Progenitor cell of endocrine pancreas (in vitro differentiated cells): ENCODE measurements around the gene SLC13A4. TPM values are rescaled to one million over a fixed set of nuclear protein-coding genes. Genes with fewer than 3 reads are reported as not detected.

ENCODE experiments used
- DNase-seq: peaks from one replicate; pipeline ENCODE4 v3.0.0; 2021; ENCODE audit warnings: low spot score; ENCODE audit not compliant: unreplicated experiment
- H3K27ac Mint-ChIP-seq: 2 replicates; pipeline ENCODE4 v1.8.0; 2021; ENCODE audit warnings: mild to moderate bottlenecking, moderate library complexity, mixed read lengths
- H3K27me3 Mint-ChIP-seq: 2 replicates; pipeline ENCODE4 v1.8.0; 2021; ENCODE audit warnings: mixed read lengths
- H3K36me3 Mint-ChIP-seq: 2 replicates; pipeline ENCODE4 v1.8.0; 2022; ENCODE audit warnings: mixed read lengths; ENCODE audit not compliant: insufficient read depth
- H3K4me1 Mint-ChIP-seq: 2 replicates; pipeline ENCODE4 v1.8.0; 2021; ENCODE audit warnings: low read depth, mixed read lengths
- H3K4me3 Mint-ChIP-seq: 2 replicates; pipeline ENCODE4 v1.8.0; 2021; ENCODE audit warnings: low read depth, mild to moderate bottlenecking, moderate library complexity, mixed read lengths
- H3K9me3 Mint-ChIP-seq: 2 replicates; pipeline ENCODE4 v1.8.0; 2021; ENCODE audit warnings: low read depth, mixed read lengths
- total RNA-seq: library from RNA; stranded (reverse); gene quantifications from 2 replicates; pipeline ENCODE4 v1.2.1, GENCODE V29; 2021
- TF ChIP-seq, protein P1 (sequence below): fragments of 200-600 bp; sonication (generic); IDR thresholded peaks from one replicate; pipeline ENCODE4 v1.5.0; 2021; ENCODE audit warnings: antibody characterized with exemption, mild to moderate bottlenecking; ENCODE audit not compliant: unreplicated experiment

The SLC13A4 gene
- total RNA-seq, 1 donor from 2014 or later: 0.22 TPM

- TF ChIP-seq, protein P1, sequence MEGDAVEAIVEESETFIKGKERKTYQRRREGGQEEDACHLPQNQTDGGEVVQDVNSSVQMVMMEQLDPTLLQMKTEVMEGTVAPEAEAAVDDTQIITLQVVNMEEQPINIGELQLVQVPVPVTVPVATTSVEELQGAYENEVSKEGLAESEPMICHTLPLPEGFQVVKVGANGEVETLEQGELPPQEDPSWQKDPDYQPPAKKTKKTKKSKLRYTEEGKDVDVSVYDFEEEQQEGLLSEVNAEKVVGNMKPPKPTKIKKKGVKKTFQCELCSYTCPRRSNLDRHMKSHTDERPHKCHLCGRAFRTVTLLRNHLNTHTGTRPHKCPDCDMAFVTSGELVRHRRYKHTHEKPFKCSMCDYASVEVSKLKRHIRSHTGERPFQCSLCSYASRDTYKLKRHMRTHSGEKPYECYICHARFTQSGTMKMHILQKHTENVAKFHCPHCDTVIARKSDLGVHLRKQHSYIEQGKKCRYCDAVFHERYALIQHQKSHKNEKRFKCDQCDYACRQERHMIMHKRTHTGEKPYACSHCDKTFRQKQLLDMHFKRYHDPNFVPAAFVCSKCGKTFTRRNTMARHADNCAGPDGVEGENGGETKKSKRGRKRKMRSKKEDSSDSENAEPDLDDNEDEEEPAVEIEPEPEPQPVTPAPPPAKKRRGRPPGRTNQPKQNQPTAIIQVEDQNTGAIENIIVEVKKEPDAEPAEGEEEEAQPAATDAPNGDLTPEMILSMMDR: no peak
- Mint-ChIP-seq H3K27ac (no peak overlapping the region), H3K4me3 (no peak overlapping the region), H3K4me1 (peaks cover 6% of the 10 kb centered on the region), H3K27me3 (no peaks in the 10 kb centered on the region), H3K36me3 (peaks cover 4% of the 10 kb centered on the region), H3K9me3 (no peaks in the 10 kb centered on the region)
- DNase-seq: no peak
These were observed 77.0 kb downstream of the SLC13A4 start for GRCh38 chr7:135650831-135651573.

- Mint-ChIP-seq H3K9me3 (no peaks in the 10 kb centered on the region), H3K4me1 (peaks cover 4% of the 10 kb centered on the region), H3K4me3 (no peak overlapping the region), H3K27ac (no peak overlapping the region), H3K36me3 (peaks cover 7% of the 10 kb centered on the region), H3K27me3 (no peaks in the 10 kb centered on the region)
- TF ChIP-seq, protein P1: no peak
- DNase-seq: no peak
These were observed 79.8 kb downstream of the SLC13A4 start for GRCh38 chr7:135648235-135648634.

DNA sequence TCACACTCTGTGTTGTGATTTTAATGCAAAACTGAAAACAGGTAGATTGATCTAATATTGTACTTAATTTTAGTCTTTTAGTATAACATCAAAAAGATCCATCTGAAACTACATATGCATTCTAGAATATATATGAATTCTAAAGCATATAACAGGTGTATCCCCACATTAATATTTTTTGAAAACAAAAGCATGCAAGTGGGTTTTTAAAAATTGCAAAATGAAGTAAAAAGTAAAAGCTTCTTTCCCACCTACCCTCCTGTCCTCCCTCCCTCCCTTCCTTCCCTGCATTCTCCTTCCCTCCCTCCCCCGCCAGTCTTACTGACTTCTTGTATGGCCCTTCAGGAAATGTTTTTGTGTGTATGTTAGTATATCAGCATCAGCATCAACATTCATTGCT lies 80.2 kb downstream of the SLC13A4 start:
- no peak for DNase-seq
- H3K27me3 Mint-ChIP-seq: no peaks in the 10 kb centered on the region
- TF ChIP-seq, protein P1: no peak
- H3K4me1 Mint-ChIP-seq: no peaks in the 10 kb centered on the region
- no peak overlapping the region for H3K27ac Mint-ChIP-seq
- peaks cover 7% of the 10 kb centered on the region for H3K36me3 Mint-ChIP-seq
- H3K4me3 Mint-ChIP-seq: no peak overlapping the region
- no peaks in the 10 kb centered on the region for H3K9me3 Mint-ChIP-seq

DNA sequence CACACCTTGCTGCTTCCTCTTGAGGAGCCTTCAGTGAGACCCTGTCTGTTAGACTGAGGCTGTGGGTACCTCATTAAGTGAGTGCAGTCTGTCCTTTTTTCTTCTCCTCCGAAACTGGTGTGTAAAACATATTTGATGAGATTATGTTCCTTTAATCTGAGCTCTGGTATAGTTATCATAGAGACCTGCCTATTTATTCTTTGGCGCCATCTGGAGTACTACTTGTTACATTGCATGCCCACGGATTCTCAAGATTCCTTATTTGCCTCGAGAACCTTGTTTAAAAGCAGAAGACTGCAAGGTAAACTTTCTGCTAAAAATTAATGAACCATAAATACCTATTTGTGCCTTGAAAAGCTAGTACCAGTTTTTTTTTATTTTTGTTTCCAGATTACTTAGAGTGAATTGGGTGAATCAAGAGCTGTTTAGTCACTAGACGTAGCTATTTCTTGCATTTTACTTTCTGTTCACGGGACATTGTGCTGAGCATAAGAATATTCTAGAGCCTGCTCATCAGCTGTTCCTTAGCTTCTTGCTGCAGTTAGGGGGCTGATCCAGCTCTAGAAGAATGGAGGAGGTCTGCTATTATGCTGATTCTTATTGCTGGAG lies 82.6 kb downstream of the SLC13A4 start:
- H3K9me3 Mint-ChIP-seq: no peaks in the 10 kb centered on the region
- H3K27ac Mint-ChIP-seq: no peak overlapping the region
- no peaks in the 10 kb centered on the region for H3K4me1 Mint-ChIP-seq
- TF ChIP-seq, protein P1: peak; percentile 72
- no peak overlapping the region for H3K4me3 Mint-ChIP-seq
- peaks cover 11% of the 10 kb centered on the region for H3K36me3 Mint-ChIP-seq
- no peak for DNase-seq
- H3K27me3 Mint-ChIP-seq: no peaks in the 10 kb centered on the region

DNA sequence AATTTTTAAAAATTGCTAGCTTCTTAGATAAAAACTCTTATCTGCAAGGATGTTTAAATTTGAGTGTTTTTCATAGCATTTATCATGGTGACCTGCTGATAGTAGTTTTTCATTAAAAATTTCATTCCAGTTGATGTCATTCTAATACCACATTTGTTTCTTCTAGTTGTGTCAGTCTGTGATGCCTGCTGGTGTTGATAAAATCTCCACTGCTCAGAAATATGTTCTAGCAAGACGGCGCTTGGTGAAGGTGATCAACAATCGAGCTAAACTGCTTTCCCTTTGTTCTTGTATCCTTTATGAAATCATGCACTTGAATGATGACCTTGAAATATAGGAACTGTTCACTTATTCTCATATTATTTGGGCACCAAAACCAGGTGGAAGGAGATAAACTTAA lies 83.3 kb downstream of the SLC13A4 start:
- Mint-ChIP-seq H3K4me1 (no peaks in the 10 kb centered on the region), H3K36me3 (peaks cover 14% of the 10 kb centered on the region), H3K4me3 (no peak overlapping the region), H3K27ac (no peak overlapping the region), H3K27me3 (no peaks in the 10 kb centered on the region), H3K9me3 (no peaks in the 10 kb centered on the region)
- no peak for DNase-seq
- TF ChIP-seq, protein P1: no peak
